OCI-LY7 (cell line): ENCODE results near the gene NSUN4. TPM values are rescaled to one million over a fixed set of nuclear protein-coding genes. Genes with fewer than 3 reads are reported as not detected.
"Not testable (repeated sequence)": the region's sequence is repeated elsewhere in the genome, so short reads cannot be mapped to it uniquely, and the experiment has no call there.

Source experiments
- BruUV-seq: library from RNA; stranded (reverse); fragments of 400-500 nt; replicated peaks from 2 replicates; lab custom pipeline; 2021; lab: Mats Ljungman, UMichigan
- CTCF ChIA-PET: fragments of 300-600 bp; sonication (Branson Sonifier 250); formaldehyde crosslinking; loops from one replicate; lab custom pipeline; 2022; ENCODE audit warnings: antibody characterized with exemption; ENCODE audit not compliant: unreplicated experiment; lab: Charles Lee
- POLR2A ChIA-PET: fragments of 300-600 bp; sonication (Branson Sonifier 250); formaldehyde crosslinking; loops from one replicate; lab custom pipeline; 2022; ENCODE audit warnings: antibody characterized with exemption; lab: Charles Lee
- DNase-seq: peaks from one replicate; pipeline ENCODE4 v3.0.0-alpha.2; 2015; ENCODE audit warnings: low spot score
- H2AFZ ChIP-seq: fragments of 200-600 bp; sonication (generic), shearing (Covaris generic); 2 replicates; pipeline ENCODE4 v1.6.1; 2014; ENCODE audit warnings: mild to moderate bottlenecking, antibody characterized with exemption, low read length, moderate library complexity
- H3K27ac ChIP-seq: fragments of 200-600 bp; sonication (generic); 2 replicates; pipeline ENCODE4 v1.5.1; 2014; ENCODE audit warnings: mixed run types, low read depth, mild to moderate bottlenecking, moderate library complexity, low read length, inconsistent platforms; ENCODE audit not compliant: poor library complexity, severe bottlenecking
- H3K36me3 ChIP-seq: fragments of 200-600 bp; sonication (generic); 2 replicates; pipeline ENCODE4 v1.6.1; 2014; ENCODE audit warnings: mild to moderate bottlenecking, antibody characterized with exemption, low read length, moderate library complexity, mixed read lengths; ENCODE audit not compliant: insufficient read depth
- H3K4me1 ChIP-seq: fragments of 200-600 bp; sonication (generic); 2 replicates; pipeline ENCODE4 v1.5.1; 2014; ENCODE audit warnings: mild to moderate bottlenecking, low read length; ENCODE audit not compliant: insufficient read depth, poor library complexity, severe bottlenecking
- H3K4me2 ChIP-seq: fragments of 200-600 bp; sonication (generic); 2 replicates; pipeline ENCODE4 v1.6.1; 2014; ENCODE audit warnings: mild to moderate bottlenecking, low read length
- H3K4me3 ChIP-seq: fragments of 200-600 bp; sonication (generic); 2 replicates; pipeline ENCODE4 v1.5.1; 2014; ENCODE audit warnings: mild to moderate bottlenecking, low read depth, low read length; ENCODE audit not compliant: poor library complexity, severe bottlenecking
- H3K79me2 ChIP-seq: fragments of 200-600 bp; sonication (generic); 2 replicates; pipeline ENCODE4 v1.6.1; 2016; ENCODE audit warnings: low read depth, mild to moderate bottlenecking, low read length, moderate library complexity, mixed read lengths; ENCODE audit not compliant: insufficient read depth
- H3K9me2 ChIP-seq: fragments of 200-600 bp; sonication (generic); 2 replicates; pipeline ENCODE4 v1.6.1; 2016; ENCODE audit warnings: mild to moderate bottlenecking, low read length, mixed read lengths; ENCODE audit not compliant: insufficient read depth
- H3K9me3 ChIP-seq: fragments of 200-600 bp; sonication (generic); 2 replicates; pipeline ENCODE4 v1.6.1; 2014; ENCODE audit warnings: mild to moderate bottlenecking, mixed run types, low read length, mixed read lengths
- H4K20me1 ChIP-seq: fragments of 200-600 bp; sonication (generic); 2 replicates; pipeline ENCODE4 v1.6.1; 2014; ENCODE audit warnings: mild to moderate bottlenecking, antibody characterized with exemption, low read length, moderate library complexity, mixed read lengths; ENCODE audit not compliant: insufficient read depth
- EZH2phosphoT487 ChIP-seq: fragments of 200-600 bp; sonication (generic); IDR thresholded peaks from 2 replicates; pipeline ENCODE4 v1.6.1; 2018; ENCODE audit warnings: low read depth, borderline replicate concordance, mild to moderate bottlenecking, mixed run types, antibody characterized with exemption, low read length, moderate library complexity, mixed read lengths
- intact Hi-C: fragments of 100-400 bp; cut with micrococcal nuclease; formaldehyde crosslinking; loops from one replicate; pipeline ENCODE4 v1.10.0; 2022; ENCODE audit not compliant: unreplicated experiment
- total RNA-seq, 2 experiments: library from RNA; depleted of rRNA in 1 of 2; stranded (reverse); fragments of >200 nt in 1 of 2; shearing (Covaris generic) in 1 of 2; gene quantifications; 2 replicates each; pipeline ENCODE4 v1.2.3, GENCODE V29; 2014 to 2022
- TF ChIP-seq, protein P1 (sequence below): fragments of 200-600 bp; sonication (generic); conservative IDR thresholded peaks from 2 replicates; pipeline ENCODE4 v1.5.1; 2014; ENCODE audit warnings: mild to moderate bottlenecking, antibody characterized with exemption, low read length, moderate library complexity, mixed read lengths

Gene NSUN4
- total RNA-seq, 2 experiments from 2014 or later = 26.6 to 33.5 TPM

DNA sequence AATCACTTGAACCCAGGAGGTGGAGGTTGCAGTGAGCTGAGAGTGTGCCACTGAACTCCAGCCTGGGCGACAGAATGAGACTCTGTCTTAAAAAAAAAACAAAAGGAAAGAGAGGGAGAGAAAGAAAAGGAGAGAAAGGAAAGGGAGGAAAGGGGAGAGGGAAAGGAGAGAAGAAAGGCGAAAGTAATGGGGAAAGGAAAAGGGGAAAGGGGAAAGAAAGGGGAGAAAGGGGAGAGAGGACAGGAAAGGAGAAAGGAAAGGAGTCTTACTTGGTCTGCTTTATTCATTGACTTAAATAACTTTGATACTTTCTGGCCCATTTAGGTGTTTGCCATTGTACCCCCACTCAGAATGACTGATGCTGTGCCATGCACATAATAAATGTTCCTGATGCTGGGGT is 11.8 kb downstream of the NSUN4 start:
- no peaks in the 10 kb centered on the region for H3K4me1 ChIP-seq
- intact Hi-C loops = no loop called here
- H3K4me3 ChIP-seq = no peak overlapping the region
- no peaks in the 10 kb centered on the region for H3K9me2 ChIP-seq
- peaks cover 91% of the 10 kb centered on the region for H3K36me3 ChIP-seq
- DNase-seq = no peak
- 0 out of 2 replicates have a peak, but pooled peaks cover 7% of the 10 kb centered on the region for H3K79me2 ChIP-seq
- no peak overlapping the region for H2AFZ ChIP-seq
- ChIA-PET CTCF (interaction anchor here (0.7 kb wide), 1 partner anchor 176 kb away, joined by 3 read pairs; no protein-coding TSS in a partner anchor), POLR2A (interaction anchor here (0.6 kb wide), 1 partner anchor 9 kb away, joined by 3 read pairs; no protein-coding TSS in a partner anchor)
- H4K20me1 ChIP-seq = no peaks in the 10 kb centered on the region
- no peak overlapping the region for H3K27ac ChIP-seq
- no peaks in the 10 kb centered on the region for H3K9me3 ChIP-seq
- no peak overlapping the region for H3K4me2 ChIP-seq
- no peak for TF ChIP-seq EZH2phosphoT487
- TF ChIP-seq, protein P1, sequence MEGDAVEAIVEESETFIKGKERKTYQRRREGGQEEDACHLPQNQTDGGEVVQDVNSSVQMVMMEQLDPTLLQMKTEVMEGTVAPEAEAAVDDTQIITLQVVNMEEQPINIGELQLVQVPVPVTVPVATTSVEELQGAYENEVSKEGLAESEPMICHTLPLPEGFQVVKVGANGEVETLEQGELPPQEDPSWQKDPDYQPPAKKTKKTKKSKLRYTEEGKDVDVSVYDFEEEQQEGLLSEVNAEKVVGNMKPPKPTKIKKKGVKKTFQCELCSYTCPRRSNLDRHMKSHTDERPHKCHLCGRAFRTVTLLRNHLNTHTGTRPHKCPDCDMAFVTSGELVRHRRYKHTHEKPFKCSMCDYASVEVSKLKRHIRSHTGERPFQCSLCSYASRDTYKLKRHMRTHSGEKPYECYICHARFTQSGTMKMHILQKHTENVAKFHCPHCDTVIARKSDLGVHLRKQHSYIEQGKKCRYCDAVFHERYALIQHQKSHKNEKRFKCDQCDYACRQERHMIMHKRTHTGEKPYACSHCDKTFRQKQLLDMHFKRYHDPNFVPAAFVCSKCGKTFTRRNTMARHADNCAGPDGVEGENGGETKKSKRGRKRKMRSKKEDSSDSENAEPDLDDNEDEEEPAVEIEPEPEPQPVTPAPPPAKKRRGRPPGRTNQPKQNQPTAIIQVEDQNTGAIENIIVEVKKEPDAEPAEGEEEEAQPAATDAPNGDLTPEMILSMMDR = no peak
- no TSS peak for BruUV-seq

DNA sequence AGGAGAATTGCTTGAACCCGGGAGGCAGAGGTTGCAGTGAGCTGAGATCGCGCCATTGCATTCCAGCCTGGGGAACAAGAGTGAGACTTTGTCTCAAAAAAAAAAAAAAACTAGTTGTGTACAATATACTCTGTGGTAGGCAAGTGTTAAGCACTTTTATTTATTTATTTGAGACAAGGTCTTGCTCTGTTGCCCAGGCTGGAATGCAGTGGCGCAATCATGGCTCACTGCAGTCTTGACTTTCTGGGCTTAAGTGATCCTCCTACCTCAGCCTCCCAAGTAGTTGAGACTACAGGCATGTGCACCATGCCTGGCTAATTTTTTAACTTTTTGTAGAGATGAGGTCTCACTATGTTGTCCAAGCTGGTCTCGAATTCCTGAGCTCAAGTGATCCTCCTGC is 15.3 kb downstream of the NSUN4 start:
- POLR2A ChIA-PET = interaction anchor here (1.2 kb wide), 1 partner anchor 11 kb away, joined by 5 read pairs; no protein-coding TSS in a partner anchor
- H3K4me1 ChIP-seq, H2AFZ ChIP-seq, H4K20me1 ChIP-seq, H3K4me2 ChIP-seq, H3K9me3 ChIP-seq, H3K79me2 ChIP-seq, intact Hi-C loops, H3K27ac ChIP-seq, BruUV-seq, CTCF ChIA-PET, H3K4me3 ChIP-seq, DNase-seq, H3K9me2 ChIP-seq: not testable (repeated sequence)
- peaks cover 83% of the 10 kb centered on the region for H3K36me3 ChIP-seq

DNA sequence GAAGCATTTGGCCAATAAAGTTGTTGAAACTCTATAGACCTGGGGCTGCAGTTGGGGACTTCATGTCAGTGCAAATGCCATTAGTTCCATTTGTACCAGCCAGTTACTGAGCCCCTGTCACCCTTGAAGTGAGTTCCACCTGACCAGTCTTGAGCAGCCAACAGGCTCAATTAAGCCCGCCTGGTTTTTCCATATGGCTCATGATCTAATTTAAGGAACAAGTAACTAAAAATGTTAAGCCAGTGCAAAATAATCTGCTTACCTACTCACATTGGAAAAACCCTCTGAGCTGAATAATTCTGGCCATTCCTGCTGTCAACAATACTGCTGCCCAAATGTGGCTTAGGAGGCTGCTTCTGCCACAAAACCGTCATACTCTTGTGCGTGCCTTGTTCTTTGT is 21.6 kb downstream of the NSUN4 start:
- Histone ChIP-seq H4K20me1 (no peaks in the 10 kb centered on the region), H3K27ac (no peak overlapping the region), H3K79me2 (no peaks in the 10 kb centered on the region), H3K4me3 (no peak overlapping the region), H3K36me3 (peaks cover 78% of the 10 kb centered on the region), H3K9me3 (no peaks in the 10 kb centered on the region), H3K9me2 (no peaks in the 10 kb centered on the region), H3K4me1 (no peaks in the 10 kb centered on the region), H3K4me2 (no peak overlapping the region), H2AFZ (no peak overlapping the region)
- intact Hi-C loops = no loop called here
- no peak for TF ChIP-seq EZH2phosphoT487
- TF ChIP-seq, protein P1 = no peak
- no peak for DNase-seq
- ChIA-PET POLR2A (interaction anchor here (0.6 kb wide), 1 partner anchor 819 kb away, joined by 3 read pairs; no protein-coding TSS in a partner anchor), CTCF (interaction anchor here (1.1 kb wide), 1 partner anchor 12 kb away, joined by 3 read pairs; no protein-coding TSS in a partner anchor)
- BruUV-seq = no TSS peak
